HEK293T (cell line): Measurements from ENCODE around the gene ANO9.

ENCODE experiments used
- CTCF ChIA-PET: fragments of 350-600 bp; formaldehyde crosslinking; extraction: SDS; loops from one replicate; lab custom pipeline; 2021; ENCODE audit warnings: antibody characterized with exemption, inconsistent platforms; lab: Yijun Ruan, JAX
- POLR2A ChIA-PET: fragments of 350-600 bp; formaldehyde crosslinking; extraction: SDS; loops from one replicate; lab custom pipeline; 2020; ENCODE audit warnings: antibody characterized with exemption, inconsistent platforms; lab: Yijun Ruan, JAX
- DNase-seq: peaks from one replicate; pipeline ENCODE4 v3.0.0; 2012; ENCODE audit warnings: mixed read lengths; ENCODE audit errors: extremely low spot score
- ARNT ChIP-seq: fragments of 450-650 bp; IDR thresholded peaks from 2 replicates; pipeline ENCODE4 v1.6.1; 2017; ENCODE audit warnings: mild to moderate bottlenecking
- BHLHE40 ChIP-seq: fragments of 450-650 bp; IDR thresholded peaks from 2 replicates; pipeline ENCODE4 v1.6.1; 2016; ENCODE audit warnings: mild to moderate bottlenecking, moderate library complexity, borderline replicate concordance
- CTBP1 ChIP-seq: fragments of 450-650 bp; IDR thresholded peaks from 2 replicates; pipeline ENCODE4 v1.6.1; 2016; ENCODE audit warnings: borderline replicate concordance
- ELF4 ChIP-seq: fragments of 450-650 bp; IDR thresholded peaks from 2 replicates; pipeline ENCODE4 v1.6.1; 2017; ENCODE audit warnings: antibody characterized with exemption
- FOXA1 ChIP-seq: fragments of 450-650 bp; IDR thresholded peaks from 2 replicates; pipeline ENCODE4 v1.6.1; 2016; ENCODE audit warnings: mild to moderate bottlenecking
- FOXK2 ChIP-seq: fragments of 450-650 bp; IDR thresholded peaks from 2 replicates; pipeline ENCODE4 v1.6.1; 2016; ENCODE audit warnings: mild to moderate bottlenecking
- FOXM1 ChIP-seq: fragments of 450-650 bp; IDR thresholded peaks from 2 replicates; pipeline ENCODE4 v1.6.1; 2017; ENCODE audit warnings: mild to moderate bottlenecking, borderline replicate concordance
- HDGF ChIP-seq: fragments of 450-650 bp; IDR thresholded peaks from 2 replicates; pipeline ENCODE4 v1.6.1; 2017; ENCODE audit warnings: antibody characterized with exemption, borderline replicate concordance
- L3MBTL2 ChIP-seq: fragments of 450-650 bp; conservative IDR thresholded peaks from 2 replicates; pipeline ENCODE4 v1.6.1; 2016; ENCODE audit warnings: mild to moderate bottlenecking
- LEF1 ChIP-seq: fragments of 450-650 bp; IDR thresholded peaks from 2 replicates; pipeline ENCODE4 v1.6.1; 2017; ENCODE audit warnings: mild to moderate bottlenecking, borderline replicate concordance
- NFRKB ChIP-seq: fragments of 450-650 bp; IDR thresholded peaks from 2 replicates; pipeline ENCODE4 v1.6.1; 2016; ENCODE audit warnings: mild to moderate bottlenecking, moderate library complexity
- SP1 ChIP-seq: fragments of 450-650 bp; IDR thresholded peaks from 2 replicates; pipeline ENCODE4 v1.6.1; 2017
- SUZ12 ChIP-seq: fragments of 450-650 bp; IDR thresholded peaks from 2 replicates; pipeline ENCODE4 v1.6.1; 2016; ENCODE audit warnings: mild to moderate bottlenecking
- TARDBP ChIP-seq: fragments of 450-650 bp; IDR thresholded peaks from 2 replicates; pipeline ENCODE4 v1.6.1; 2016
- ZNF384 ChIP-seq: fragments of 450-650 bp; IDR thresholded peaks from 2 replicates; pipeline ENCODE4 v1.6.1; 2016
- TF ChIP-seq, protein P1 (sequence below): fragments of 450-650 bp; IDR thresholded peaks from 2 replicates; pipeline ENCODE4 v1.6.1; 2016

The ANO9 gene

DNA sequence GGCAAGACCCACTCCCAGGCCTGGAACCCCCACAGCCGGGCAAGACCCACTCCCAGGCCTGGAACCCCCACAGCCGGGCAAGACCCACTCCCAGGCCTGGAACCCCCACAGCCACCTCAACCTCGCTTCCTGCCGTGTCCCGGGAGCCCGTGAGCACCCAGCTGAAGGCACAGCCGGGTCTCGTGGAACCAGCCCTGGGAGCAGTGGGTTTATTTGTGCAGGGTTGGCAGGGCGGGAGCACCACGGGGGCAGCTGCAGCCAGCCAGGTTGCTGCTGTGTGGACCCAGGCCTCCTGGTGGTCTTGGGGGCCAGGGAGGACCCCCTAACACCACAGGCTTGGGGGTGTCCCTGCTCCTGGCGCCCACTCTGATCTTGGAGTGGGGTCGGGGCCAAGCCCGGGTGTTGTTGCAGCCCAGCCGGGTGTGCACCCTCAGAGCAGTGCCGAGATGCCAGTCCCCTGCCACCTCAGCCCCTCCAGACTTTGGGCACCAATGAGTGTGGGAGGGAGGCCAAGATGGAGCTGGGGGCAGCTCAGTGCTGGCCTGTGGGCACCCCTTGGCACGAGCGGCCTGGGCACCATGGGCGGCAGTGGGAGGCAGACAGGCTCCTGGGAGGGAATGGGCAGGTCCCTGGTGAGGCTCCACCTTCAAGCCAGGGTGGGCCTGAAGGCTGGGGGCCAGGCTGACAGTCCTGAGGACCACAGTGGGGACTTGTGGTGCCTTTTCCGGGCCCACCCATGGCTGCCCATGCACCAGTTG lies 56.0 kb downstream of the ANO9 start:
- no peak for TF ChIP-seq ELF4
- no peak for TF ChIP-seq FOXM1
- no peak for DNase-seq
- CTCF ChIA-PET: no interaction called here
- POLR2A ChIA-PET: no interaction called here

DNA sequence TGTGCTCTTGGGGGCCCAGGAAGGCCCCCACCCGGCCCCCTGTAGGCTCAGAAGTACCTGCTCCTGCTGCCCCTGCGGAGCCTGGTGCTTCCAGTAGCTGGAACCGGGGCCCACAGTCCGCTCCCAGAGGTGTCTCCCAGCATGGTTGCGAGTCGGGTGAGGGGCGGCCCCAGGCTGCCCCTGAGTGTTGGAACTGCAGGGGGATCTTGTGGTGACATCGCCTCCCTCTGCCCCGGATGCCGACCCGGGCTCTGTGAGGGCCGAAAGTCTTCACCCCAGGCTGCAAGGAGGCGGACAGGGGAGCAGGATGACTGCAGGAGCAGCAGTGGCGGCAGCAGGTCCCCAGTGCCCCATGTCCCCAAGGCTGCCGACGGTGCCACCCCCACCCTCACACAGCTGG lies 57.3 kb downstream of the ANO9 start:
- POLR2A ChIA-PET: no interaction called here
- no peak for TF ChIP-seq TARDBP
- no peak for TF ChIP-seq ELF4
- no peak for TF ChIP-seq LEF1
- no peak for TF ChIP-seq HDGF
- no peak for TF ChIP-seq SUZ12
- no peak for TF ChIP-seq BHLHE40
- no peak for TF ChIP-seq ZNF384
- TF ChIP-seq SP1: no peak
- DNase-seq: no peak
- CTCF ChIA-PET: no interaction called here

DNA sequence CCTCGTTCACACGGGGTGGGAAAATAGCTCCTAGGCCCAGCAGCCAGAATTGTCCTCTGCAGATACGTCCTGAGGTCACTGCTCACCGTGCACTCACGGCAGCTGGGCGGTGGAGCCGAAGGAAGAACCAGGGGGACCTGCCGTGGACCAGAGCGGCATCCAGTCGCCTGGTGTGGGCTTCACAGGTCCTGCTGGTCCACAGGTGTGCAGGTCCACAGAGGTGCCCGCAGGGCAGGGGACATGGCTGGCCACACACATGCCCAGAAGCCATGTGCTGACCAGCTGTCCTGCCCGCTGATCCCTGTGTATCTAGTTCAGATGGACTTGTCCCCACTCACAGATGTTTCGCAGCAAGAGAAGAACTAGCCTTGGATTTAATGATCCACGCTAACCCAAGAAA lies 58.4 kb downstream of the ANO9 start:
- ChIA-PET POLR2A (no interaction called here), CTCF (no interaction called here)
- no peak for DNase-seq
- TF ChIP-seq ZNF384 (no peak), ARNT (no peak), L3MBTL2 (no peak), NFRKB (no peak), FOXM1 (no peak), HDGF (no peak), FOXA1 (no peak), BHLHE40 (no peak), FOXK2 (no peak)

DNA sequence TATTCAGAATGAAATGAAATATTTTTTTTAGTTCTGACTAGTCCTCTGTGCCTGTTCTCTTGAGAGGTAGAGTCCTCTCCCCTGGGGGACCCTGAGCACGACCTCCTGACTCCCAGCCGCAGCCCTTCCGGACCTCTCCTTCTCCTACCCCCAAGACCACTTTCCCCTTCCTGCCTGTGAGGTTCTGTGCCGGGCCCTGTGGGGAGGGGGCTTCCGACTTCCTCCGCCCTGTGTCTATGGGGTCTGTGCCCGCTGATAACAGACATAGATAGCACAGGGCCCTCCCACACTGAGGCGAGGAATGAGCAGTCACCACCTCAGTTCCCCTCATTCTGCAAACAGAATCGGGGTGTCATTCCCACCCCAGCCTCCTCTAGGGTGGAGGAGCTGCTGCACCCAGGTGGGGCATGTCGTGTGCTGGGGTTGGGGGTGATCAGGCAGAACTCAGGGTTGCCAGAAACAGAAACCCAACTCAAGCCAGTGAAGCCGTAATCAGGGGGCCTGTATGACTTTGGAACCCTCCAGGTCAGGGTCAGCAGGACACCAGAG lies 59.7 kb downstream of the ANO9 start:
- ChIA-PET POLR2A (no interaction called here), CTCF (no interaction called here)
- TF ChIP-seq FOXK2 (no peak), HDGF (no peak), ELF4 (no peak), BHLHE40 (no peak), FOXA1 (no peak), SUZ12 (no peak), NFRKB (no peak), CTBP1 (no peak), L3MBTL2 (no peak), FOXM1 (no peak), ZNF384 (no peak), TARDBP (no peak), ARNT (no peak), LEF1 (no peak)
- TF ChIP-seq, protein P1, sequence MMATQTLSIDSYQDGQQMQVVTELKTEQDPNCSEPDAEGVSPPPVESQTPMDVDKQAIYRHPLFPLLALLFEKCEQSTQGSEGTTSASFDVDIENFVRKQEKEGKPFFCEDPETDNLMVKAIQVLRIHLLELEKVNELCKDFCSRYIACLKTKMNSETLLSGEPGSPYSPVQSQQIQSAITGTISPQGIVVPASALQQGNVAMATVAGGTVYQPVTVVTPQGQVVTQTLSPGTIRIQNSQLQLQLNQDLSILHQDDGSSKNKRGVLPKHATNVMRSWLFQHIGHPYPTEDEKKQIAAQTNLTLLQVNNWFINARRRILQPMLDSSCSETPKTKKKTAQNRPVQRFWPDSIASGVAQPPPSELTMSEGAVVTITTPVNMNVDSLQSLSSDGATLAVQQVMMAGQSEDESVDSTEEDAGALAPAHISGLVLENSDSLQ: no peak
- DNase-seq: no peak

DNA sequence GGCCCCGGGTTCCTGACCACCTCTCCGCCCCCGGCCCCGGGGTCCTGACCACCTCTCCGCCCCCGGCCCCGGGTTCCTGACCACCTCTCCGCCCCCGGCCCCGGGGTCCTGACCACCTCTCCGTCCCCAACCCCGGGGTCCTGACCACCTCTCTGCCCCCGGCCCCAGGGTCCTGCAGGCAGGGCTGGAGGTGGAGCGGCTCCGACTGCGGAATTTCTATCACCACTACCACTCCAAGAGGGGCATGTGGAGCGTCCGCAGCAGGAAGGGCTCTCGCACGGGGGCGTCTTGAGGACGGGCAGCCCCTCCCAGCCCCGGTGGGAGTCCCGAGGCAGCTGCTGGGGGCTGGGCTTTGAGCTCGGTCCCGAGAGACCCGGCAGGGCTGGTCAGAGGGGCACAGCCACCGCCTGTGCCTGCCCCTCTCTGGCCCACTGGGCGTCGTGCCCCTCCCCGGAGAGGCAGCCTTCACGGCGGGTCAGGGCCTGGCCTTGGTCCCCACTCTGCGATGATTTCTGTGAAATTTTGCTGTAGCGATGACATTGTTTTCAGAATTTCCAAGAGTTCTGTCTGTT lies 60.2 kb downstream of the ANO9 start:
- no peak for TF ChIP-seq SP1
- no peak for TF ChIP-seq ELF4
- no peak for TF ChIP-seq ZNF384
- no peak for TF ChIP-seq FOXK2
- ChIA-PET CTCF (no interaction called here), POLR2A (no interaction called here)

DNA sequence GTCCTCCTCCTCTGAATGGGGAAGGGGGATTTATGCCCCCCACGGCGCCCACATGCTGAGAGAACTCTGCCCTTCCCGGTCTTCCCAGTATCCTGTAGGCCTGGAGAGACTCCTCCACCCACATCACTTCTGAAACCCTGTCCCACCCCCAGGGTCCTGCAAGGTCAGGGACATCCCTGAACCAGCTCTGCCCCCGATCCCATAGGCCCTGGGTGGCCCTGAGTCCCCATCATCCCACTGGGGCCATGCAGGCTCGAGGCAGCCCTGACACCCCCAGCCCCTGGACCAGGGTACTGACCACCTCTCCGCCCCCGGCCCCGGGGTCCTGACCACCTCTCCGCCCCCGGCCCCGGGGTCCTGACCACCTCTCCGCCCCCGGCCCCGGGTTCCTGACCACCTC lies 60.8 kb downstream of the ANO9 start:
- no peak for DNase-seq
- TF ChIP-seq ZNF384 (no peak), BHLHE40 (no peak), TARDBP (no peak), FOXK2 (no peak), LEF1 (no peak), SP1 (no peak), SUZ12 (no peak), CTBP1 (no peak), HDGF (no peak), NFRKB (no peak), ARNT (no peak), FOXA1 (no peak), ELF4 (no peak), L3MBTL2 (no peak), FOXM1 (no peak)
- TF ChIP-seq, protein P1: no peak
- ChIA-PET CTCF (no interaction called here), POLR2A (no interaction called here)

More for the DNA sequence above, 60.2 kb downstream of the ANO9 start:
- no peak for DNase-seq

DNA sequence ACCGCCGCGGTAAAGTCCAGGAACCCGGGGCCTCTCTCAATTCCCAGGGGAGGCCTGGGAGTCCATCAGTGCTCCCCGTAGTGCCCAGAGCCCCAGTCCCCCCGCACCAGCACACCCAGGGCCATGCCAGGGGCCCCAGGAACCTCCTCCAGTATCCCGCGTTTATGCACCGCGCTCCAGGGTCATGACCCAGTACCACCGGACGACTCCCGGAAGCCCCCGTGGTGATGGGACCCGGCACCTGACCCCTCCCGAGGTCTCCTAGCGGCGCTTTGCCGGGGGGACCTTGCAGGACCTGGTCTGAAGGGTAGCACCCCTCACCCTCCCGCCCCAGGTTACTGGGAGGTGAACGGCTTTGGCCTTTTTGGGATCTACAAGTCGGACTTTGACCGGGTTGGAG lies 61.3 kb downstream of the ANO9 start:
- no peak for DNase-seq
- POLR2A ChIA-PET: no interaction called here
- TF ChIP-seq L3MBTL2 (no peak), SP1 (no peak), FOXA1 (no peak), BHLHE40 (no peak), ELF4 (no peak), FOXK2 (no peak), LEF1 (no peak)
- CTCF ChIA-PET: no interaction called here
